ENCODE measurements around the gene B4GALT4.

B4GALT4 gene

DNA sequence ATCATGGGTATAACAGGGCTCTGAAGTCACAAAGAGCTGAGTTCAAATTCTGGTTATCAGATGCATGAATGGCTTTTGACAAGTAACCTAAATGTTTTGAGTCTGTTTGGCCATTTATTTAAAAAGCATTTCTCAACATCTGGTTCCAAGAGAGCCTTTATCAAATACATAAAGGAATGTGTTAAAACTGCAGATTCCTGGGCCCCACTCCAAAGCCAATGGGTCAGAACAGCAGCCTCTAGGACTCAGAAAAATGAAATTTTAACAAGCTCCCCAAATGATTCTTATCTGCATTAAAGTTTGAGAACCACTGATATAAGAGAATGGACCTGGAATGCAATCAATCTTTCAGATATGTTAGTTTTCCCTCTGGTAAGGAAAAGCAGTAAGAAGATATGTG lies 3.4 kb downstream of the B4GALT4 start:
- no peak for DNase-seq (ENCODE audit: low read depth)

DNA sequence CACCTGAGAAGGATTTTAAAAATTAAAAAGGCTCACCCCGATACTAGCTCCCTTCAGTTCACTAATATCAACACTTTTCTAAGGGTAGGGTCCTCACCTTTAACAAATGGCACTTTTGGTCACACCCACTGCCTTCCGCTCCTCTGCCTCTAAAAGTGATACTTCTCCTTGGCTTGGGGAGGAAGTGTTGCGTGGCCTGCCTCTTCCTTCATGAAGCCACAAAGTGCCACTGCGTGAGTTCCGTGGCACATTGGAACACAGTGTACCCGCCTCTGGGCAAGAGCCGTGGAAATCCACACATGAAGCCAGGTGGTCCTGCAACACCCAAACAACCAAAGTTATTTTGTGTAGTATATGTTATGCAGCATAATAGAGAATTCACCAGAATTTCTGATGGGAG lies 3.9 kb downstream of the B4GALT4 start:
- DNase-seq (ENCODE audit: low read depth): no peak

DNA sequence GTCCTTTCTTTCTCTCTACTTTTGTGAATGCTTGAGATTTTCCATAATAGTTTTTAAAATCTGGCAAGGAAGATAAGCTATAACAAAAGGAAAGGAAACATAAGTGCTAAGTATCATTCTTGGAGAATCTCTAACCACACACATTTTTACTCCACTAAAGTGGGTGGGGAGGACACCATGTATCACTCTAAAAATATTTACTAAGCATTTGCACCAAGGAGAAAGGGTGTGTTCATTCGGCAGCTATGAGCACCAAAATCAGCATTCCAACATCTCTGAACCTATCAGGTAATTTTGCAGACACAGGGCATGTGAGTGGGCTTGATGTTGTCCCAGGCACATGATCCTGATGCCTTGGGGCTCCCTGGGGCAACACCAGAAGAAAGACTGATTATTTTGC lies 5.5 kb downstream of the B4GALT4 start:
- no peak for DNase-seq (ENCODE audit: low read depth)

DNA sequence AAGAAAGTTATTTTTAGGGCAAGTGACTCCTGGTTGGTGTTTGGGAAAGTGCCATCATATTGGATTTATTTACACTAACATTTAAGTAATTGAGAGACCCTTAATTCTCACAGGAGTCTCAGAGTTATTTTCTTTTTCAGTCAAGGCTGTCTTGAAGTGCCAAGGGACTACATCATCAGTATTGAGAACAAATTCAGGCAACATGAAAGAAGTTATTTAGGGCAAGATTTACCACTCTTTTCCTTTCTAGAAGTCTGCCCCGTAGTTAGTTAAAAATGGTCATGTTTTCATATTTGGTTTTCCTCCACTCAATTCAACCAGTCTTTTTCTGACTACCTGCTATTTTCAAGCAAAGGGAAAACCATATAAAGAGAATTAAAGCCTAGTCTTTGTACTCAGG lies 6.1 kb downstream of the B4GALT4 start:
- no peak for DNase-seq (ENCODE audit: low read depth)

DNA sequence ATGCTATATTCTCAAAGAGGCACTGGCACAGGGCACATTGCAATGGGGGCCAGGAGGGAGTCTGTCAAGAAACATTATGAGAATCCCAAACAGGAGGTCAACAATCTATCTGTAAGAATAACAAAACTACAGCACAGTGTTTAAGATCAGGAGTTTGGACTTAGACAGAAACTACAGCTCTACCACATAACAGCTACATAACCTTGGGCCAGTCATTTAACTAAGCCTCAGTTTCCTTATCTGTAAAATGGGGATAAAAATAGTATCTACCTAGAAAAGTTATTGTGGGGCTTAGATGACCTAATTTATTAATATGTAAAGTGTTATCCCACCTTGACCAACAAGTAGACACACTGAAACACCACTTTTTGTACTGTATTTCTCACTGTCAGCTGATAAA lies 9.9 kb downstream of the B4GALT4 start:
- DNase-seq (ENCODE audit: low read depth): no peak

DNA sequence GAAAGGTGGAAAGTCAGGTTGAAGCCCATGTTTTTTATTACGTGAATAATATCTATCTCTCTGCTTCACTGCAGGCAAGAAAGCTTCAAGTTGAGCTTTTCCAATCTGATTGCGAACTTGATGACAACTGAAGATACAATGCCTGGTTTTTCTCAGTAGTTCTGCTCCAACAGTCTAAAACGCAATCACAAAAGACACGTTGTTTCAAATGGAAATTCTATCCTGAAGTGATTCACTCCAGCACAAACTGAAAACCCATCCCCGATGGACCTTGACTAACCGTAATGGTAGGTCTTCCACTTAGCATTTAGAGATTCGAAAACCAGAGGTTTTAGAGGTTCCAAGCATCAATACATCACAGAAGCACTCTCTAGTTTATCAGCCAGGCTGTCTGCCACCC lies 10.6 kb downstream of the B4GALT4 start:
- no peak for DNase-seq (ENCODE audit: low read depth)

DNA sequence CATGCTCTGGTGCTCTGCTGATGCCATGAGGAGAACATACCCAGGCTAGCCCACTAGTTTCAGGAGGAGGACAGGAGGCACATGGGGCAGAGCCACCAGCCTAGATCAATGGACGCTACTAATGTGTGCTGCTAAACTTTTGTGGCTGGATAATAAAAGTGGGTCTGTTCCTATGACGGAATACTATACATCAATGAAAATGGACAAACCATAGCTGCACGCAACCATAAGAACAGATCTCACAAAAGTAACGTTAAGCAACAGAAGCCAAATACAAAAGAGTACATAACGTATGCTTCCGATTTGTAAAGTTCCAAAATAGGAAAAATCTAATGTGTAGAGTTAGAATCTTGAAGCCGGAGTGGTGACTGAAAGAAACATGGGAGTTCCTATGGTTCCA lies 11.5 kb downstream of the B4GALT4 start:
- no peak for DNase-seq (ENCODE audit: low read depth)

DNA sequence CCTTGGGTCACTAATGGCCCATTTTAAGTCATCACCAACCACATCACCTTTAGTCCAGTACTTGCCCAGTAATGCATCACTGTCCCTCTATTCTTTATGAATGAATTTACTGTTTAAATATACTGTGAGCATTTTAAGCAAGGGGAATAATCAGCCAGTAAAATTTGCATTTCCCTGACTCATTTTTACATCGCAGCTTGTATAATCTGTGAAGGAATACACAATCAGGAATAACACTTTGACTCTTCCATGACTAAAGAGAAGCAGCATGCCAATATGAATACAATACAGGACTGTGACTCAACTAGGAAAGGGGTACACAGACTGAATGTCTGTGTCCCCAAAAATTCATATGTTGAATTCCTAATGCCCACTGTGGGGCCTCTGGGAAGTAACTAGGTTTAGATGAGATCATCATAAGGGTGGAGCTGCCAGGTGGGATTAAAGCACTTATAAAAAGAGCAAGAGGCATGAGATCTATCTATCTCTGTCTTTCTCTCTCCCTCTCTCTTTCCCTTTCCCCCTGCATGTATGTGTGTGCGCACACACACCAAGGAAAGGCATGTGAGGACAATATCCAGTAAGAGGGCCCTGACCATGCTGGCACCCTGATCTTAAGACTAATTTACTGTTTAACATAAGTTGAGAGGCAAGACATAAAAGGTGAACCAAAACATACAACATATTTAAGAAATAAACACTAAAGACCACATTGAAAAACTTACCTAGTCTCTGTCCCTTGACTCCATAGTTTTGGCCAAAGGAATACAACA lies 12.1 kb downstream of the B4GALT4 start:
- DNase-seq (ENCODE audit: low read depth): no peak

DNA sequence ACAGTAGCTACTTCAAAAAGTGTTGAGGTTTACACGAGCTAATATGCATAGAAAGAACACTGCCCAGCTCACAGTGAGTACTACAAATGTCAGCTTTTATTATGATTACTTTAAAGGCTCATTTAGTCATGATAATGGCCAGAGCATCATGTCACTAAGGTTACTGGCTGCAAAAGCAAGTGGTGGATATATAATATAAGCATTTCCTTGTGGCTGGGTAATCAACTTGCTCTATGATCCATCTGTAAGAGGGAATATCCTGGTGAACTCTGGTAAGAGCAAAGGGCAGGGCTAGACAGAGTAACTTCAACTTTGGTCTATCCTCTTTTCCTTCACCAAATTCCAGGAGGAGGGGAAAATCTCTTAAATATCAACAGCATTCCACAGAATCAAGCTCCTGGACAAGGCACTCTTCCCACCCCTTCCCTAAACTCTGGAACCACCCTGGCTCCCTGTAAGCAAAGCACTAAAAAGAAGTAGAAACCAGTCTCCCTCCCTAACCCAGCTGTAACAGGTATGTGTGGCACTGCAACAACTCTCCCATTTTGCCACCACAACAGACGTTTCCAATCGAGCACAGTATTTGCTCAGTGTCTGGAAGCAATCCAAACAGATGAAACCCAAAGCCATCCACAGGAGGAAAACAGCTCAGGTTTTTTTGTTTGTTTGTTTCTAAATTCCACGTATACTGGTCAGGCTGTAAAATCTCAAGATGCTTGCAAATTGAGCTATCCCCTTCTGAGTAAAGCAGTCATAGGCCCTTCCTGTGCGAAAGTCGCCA lies 13.4 kb downstream of the B4GALT4 start:
- DNase-seq (ENCODE audit: low read depth): no peak

DNA sequence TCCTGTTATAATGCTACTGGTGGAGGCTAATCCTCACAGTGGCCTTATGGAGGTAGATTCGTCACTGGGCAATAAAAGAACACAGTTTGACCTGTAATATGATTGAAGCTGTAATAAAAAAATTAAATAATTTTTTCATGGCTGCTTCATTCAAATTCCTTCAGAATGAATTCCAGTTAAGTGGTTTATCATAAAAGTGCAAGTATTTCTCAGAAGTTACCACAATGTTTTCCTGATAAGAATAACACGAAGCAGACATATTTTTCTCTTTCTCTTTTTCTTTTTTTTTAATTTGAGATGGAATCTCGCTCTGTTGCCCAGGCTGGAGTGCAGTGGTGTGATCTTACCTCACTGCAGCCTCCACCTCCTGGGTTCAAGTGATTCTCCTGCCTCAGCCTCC lies 15.6 kb downstream of the B4GALT4 start:
- DNase-seq (ENCODE audit: low read depth): no peak

DNA sequence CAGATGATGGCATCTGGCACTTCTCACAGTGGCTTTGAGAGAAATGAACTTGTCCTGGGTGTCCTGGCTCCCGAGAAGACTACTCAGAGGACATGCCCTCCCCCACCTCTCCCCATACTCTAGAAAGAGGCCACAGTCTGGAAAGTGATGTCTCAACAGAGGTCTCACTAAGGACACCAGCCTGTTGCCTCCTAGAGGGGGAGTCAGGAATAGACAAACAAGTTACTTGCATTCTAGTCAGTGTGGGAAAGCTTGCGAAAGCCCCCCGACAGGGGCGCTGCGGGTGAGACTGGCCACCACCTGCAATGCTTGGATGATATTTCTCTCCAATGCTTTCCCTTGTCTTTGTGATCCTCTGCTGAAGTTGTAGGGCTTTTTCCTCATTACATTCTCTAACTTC lies 17.2 kb downstream of the B4GALT4 start:
- DNase-seq (ENCODE audit: low read depth): no peak

DNA sequence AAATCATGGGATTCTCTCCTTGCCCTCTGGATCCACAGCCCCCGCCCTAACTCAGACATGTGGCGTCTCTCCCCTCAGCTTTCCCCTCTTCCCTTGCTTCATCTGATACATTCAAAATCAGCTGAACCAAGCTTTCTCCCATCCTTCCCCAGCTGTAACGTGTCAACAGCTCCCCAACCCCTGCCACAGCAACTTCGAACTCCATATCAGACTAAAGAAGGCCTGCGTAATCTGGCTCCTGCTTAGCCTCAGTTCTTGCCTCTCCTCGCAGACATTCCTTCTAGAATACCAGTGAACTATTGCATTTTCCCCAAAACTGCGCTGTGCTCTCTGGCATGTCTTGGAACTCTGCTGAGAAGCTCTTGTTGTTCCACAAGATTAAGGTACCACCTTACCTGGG lies 18.3 kb downstream of the B4GALT4 start:
- DNase-seq (ENCODE audit: low read depth): no peak

DNA sequence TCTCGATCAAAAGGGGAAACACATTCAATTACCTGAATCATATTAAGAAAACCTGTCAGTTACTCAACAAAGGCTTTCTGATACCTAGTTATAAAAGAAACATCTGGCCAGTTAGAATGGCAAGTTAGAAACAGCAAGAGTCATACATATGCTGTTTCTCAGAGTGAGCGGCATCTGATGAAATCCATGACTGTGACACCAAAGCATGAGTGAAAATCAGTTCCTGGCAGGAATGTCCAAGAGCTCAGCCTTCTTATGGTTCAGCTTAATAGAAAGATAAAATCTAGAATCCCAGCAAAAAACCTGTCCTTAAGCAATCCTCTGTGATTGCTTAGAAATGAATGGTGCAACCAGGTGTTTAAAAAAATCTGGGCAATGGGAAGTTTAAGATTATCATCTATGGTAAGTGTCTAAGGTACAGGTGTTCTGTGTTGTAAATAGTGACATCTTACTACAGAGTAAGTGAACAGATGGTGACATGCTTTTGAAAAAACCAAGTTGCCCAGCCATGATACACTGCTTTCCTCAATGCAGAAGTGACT lies 18.8 kb downstream of the B4GALT4 start:
- DNase-seq (ENCODE audit: low read depth): no peak

DNA sequence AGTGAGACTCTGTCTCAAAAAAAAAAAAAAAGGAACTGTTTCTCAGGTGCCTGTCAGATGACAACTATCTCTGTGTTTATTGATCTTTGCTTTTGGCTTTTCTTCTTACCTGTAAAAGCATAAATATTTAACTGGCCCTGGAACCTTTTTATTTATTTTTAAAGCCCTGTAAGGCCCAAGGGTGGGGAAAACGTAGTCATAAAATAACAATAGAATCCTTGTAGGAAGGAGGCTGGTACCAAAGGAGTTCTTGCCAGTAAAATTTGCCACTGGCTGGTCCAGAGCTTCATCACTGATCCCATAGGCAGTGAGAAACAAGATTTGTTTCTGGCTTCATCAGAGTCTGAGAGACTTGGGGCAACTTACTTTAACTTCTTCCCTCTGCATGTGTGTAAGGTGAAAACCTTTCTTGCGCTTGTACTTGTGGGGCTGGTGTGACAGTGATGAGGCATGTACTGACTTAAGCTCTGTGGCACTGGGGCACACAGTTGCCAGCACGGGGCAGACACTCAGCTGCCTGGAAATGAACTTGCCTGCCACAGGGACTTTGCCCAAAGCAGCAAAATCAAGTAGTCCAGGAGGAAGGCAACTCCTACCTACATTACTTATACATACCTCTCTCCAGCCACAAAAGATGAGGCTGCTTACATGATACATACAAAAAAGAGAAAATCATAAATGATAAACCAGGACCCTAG lies 19.6 kb downstream of the B4GALT4 start:
- no peak for DNase-seq (ENCODE audit: low read depth)

DNA sequence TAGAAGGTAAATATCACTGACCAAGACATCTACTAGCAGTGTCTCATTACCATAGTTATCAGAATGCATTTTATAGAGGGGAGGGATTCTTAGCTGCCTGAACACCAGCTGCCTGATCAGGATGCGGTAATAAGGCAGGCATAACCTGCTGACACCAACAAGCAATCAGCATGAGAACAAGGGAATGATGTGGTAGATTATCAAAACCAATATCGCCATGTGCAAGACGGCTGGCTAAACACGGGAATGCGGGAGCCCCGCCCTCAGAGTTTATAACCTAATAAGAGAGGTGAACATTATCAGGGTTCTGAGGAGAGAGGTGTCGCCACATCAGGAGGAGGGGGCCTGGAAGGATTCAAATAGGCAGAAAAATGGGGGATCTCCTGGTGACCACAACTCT lies 20.5 kb downstream of the B4GALT4 start:
- no peak for DNase-seq (ENCODE audit: low read depth)

DNA sequence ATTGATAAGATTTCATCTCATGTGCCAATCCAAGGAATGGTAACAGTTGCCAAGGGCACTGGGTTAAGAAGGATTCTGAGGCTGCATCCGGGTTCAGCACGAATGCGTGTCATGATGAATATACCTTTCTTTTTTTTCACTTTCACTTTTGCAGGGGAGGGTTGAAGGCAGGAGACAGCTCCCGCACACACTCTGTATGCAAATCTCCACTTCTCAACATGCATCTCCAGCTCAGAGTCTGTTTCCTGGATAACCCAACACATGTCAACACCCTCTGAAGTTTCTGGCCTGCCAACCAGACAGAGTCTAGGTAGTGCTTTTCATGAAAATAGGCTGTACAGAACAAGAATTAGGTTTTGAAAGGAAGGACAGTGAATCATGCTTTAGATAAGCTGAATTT lies 21.6 kb downstream of the B4GALT4 start:
- DNase-seq (ENCODE audit: low read depth): no peak

DNA sequence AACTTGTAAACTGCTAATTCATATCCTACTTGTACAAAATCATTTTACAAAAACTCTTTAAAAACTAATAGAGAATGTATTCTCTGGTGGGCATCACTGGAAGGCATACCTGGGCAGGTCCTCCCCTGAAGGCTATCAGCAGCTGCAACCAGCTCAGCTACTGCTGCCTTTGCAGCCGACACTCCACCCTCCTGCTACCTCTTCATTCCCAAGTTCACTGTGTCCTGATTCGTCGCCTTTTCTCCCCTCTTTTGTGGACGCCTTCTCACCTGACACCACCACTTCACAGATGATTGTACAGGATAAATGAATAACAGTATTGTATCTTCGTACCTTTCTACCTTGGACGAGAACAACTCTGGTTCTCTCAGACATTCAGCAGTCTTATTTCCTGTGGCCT lies 28.9 kb downstream of the B4GALT4 start:
- DNase-seq (ENCODE audit: low read depth): no peak

DNA sequence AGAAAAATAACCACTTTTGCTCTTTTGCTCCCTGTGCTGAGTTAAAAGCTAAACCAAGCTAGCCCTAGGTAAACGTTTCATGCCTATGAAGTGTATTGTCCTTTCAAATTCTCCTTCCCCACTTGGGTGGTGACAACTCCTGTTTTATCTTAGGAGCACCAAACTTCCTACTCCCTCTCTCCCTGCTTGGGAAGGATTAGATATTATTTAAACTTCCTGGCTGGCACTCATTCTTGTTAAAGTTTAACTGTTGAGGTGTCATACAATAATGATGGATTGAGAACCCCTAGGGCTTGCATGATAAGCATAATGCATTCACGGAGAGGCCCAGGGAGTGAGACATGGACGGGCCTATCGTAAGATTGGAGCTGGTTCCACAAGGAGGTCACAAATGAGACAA lies 29.5 kb downstream of the B4GALT4 start:
- DNase-seq (ENCODE audit: low read depth): no peak

DNA sequence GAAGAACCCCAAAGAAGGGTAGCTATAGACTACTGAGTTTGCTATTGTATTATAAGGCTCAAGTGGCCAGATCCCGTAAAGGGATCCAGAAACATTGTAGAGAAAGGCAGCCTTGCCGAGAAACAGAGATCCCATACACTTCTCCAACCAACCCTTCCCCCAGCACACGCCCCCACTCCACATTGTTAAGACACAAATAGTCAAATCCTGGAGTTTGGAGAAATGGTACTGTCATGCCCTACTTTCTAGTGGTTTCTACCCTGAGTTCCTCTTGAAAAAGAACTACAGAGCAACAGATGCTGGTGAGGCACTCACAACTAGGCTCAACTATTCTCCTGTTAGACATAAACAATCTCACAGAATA lies 33.2 kb downstream of the B4GALT4 start:
- no peak for DNase-seq (ENCODE audit: low read depth)

DNA sequence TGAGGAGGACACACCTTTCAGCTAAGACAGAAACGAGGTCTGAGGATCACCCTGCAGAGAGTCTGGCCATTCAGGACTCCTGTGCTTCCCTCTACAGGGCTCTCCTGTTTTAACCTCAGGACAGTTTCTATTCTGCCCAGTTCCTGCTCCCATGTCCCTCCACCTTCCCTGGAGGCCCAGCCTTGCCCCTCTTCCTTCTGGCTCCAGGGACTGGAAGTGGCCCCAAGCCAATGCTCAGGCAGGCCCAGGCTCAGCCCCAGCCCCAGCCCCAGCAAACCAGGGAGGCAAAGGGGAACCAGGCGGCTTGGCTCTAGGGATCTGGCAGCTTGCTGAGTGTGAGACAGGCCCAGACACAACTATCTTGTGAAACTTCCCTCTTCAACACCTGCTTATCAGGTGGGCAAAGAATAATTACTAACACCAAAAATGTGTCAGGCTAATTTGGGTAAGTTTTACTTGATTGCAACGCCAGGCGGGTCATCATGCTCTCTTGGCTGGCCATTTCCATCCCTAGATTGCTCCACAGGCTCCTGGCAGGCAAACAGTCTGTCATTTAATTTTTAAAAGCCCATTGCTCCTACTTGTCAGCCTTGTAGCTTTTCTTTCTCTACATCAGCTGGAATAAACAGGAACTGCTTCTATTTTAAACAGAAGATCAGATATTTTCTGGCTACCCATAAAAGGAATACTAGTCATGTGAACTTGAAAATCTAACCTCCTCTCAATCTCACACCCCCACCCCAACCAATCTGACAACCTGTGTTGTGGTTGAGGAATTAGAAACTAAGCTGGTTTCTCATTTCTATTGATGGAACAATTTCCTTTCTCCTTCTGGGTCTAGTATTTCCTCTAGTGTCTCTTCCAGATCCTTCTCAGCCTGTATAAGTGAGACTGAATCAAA lies 33.8 kb downstream of the B4GALT4 start:
- no peak for DNase-seq (ENCODE audit: low read depth)

DNA sequence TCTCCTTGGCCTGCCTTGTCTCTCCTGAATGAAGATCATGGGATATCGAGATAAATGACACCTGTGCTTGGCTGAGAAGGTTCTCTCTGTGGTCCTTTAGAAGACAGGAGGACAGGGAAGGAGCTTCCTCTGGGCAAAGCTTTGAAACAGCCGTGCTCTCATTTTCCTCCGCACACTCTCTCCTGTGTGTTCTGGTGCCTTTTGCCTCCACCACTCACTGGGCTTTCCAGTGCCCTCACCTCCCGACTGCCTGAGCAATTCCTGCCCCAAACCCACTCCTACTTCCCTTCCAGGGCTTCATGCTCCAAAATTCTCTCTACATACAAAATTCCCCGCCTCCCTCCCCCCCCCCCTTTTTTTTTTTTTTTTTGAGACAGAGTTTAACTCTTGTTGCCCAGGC lies 35.0 kb downstream of the B4GALT4 start:
- DNase-seq (ENCODE audit: low read depth): no peak

DNA sequence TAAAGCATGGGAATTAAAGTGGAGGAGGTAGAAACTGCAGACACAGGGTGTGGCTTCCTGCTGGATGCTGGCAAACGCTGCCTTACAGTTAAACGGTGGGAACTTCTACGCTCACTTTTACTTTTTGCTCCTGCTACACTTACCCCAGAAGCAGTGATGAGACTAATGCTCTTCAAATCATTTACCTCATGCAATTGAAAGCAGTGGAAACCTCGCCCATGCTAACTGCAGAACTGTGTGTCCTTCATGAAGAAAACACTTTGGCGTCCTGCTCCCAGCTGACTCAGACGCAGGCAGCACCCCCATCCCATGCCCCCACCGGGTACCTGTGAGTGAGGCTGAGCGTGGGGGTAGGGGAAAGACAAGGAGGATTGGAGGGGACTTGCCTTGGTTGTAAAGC lies 35.5 kb downstream of the B4GALT4 start:
- no peak for DNase-seq (ENCODE audit: low read depth)
